Breast epithelium (tissue), 4 donors: Measurements from ENCODE around the gene BLOC1S3. TPM values are rescaled to one million over a fixed set of nuclear protein-coding genes. Genes with fewer than 3 reads are reported as not detected.

Experiments
- DNase-seq, 2 donors: peaks; one replicate each; pipeline ENCODE4 v3.0.0-alpha.2; 2019; ENCODE audit warnings: low spot score in 2 of 2
- H3K27ac ChIP-seq, 2 donors: fragments of 200-600 bp; sonication (generic) in 1 of 2; one replicate each; pipeline ENCODE4 v1.5.1; 2016 to 2019; ENCODE audit warnings: mild to moderate bottlenecking in 1 of 2
- H3K27me3 ChIP-seq, 2 donors: fragments of 200-600 bp; sonication (generic) in 1 of 2; one replicate each; pipeline versions ENCODE4 v1.5.1 to v1.6.0; 2017 to 2019; ENCODE audit warnings: control low read depth in 1 of 2, mild to moderate bottlenecking in 1 of 2
- H3K36me3 ChIP-seq: fragments of 200-600 bp; one replicate; pipeline ENCODE4 v1.5.1; 2019
- H3K4me1 ChIP-seq, 2 donors: fragments of 200-600 bp; sonication (generic); one replicate each; pipeline ENCODE4 v1.5.1; 2016 to 2019; ENCODE audit warnings: control low read depth in 1 of 2
- H3K4me3 ChIP-seq, 3 donors: fragments of 200-600 bp; sonication (generic); 1 replicate in 2 of 3; 2 replicates in 1 of 3; pipeline ENCODE4 v1.5.1; 2016 to 2019; ENCODE audit warnings: mild to moderate bottlenecking in 3 of 3, moderate library complexity in 2 of 3
- H3K9me3 ChIP-seq, 2 donors: fragments of 200-600 bp; sonication (generic) in 1 of 2; one replicate each; pipeline ENCODE4 v1.5.1; 2016 to 2019; ENCODE audit warnings: control low read depth in 1 of 2
- POLR2A ChIP-seq: fragments of 450-650 bp; IDR thresholded peaks from one replicate; pipeline ENCODE4 v1.6.1; 2016; ENCODE audit warnings: antibody characterized with exemption, mild to moderate bottlenecking, moderate library complexity
- POLR2AphosphoS5 ChIP-seq, 3 donors: sonication (generic); formaldehyde crosslinking; IDR thresholded peaks; one replicate each; pipeline ENCODE4 v1.6.1; 2017; ENCODE audit warnings: antibody characterized with exemption in 3 of 3
- intact Hi-C: fragments of 100-400 bp; cut with DNase I; formaldehyde crosslinking; loops from one replicate; pipeline ENCODE4 v1.15.1; 2023; ENCODE audit warnings: low total_unique reads
- total RNA-seq, 3 donors: library from RNA; depleted of rRNA; stranded (reverse); fragments of >200 nt; gene quantifications; one replicate each; pipeline ENCODE4 v1.1.0, GENCODE V29; 2016
- TF ChIP-seq, protein P1 (sequence below), 3 donors: fragments of 450-650 bp; IDR thresholded peaks; one replicate each; pipeline ENCODE4 v1.5.1; 2016 to 2017; ENCODE audit warnings: antibody characterized with exemption in 3 of 3, mild to moderate bottlenecking in 3 of 3, moderate library complexity in 3 of 3

Gene BLOC1S3
- total RNA-seq, 3 donors from 2014 or later = 10.2 to 13.0 (median 10.6) TPM

DNA sequence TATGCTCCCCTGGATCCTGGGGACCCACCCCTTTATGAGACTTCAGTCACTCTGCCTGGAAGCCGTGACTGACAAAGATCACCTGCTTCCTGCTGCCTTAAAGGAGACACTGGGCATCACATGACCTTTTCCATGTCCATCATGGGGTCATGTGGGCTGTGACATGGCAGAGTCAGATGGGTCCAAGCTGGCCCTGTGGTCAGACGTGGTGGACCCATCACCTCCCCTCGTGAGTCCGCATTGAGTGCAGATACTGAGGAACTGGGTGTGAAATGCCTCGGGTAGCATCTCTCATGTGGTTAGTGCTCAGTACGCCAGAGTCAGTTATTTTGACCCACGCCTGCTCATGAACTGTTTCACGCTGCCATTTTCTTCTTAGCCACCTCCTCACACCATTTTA lies 44.9 kb upstream of the BLOC1S3 start:
- Histone ChIP-seq H3K27ac (no peak overlapping the region), H3K27me3 (no peaks in the 10 kb centered on the region), H3K4me1 (no peaks in the 10 kb centered on the region), H3K9me3 (no peaks in the 10 kb centered on the region), H3K36me3 (no peaks in the 10 kb centered on the region), H3K4me3 (no peak overlapping the region)
- TF ChIP-seq POLR2AphosphoS5 (IDR thresholded peaks at IDR 0.05) (no peak), POLR2A (no peak)
- TF ChIP-seq, protein P1, sequence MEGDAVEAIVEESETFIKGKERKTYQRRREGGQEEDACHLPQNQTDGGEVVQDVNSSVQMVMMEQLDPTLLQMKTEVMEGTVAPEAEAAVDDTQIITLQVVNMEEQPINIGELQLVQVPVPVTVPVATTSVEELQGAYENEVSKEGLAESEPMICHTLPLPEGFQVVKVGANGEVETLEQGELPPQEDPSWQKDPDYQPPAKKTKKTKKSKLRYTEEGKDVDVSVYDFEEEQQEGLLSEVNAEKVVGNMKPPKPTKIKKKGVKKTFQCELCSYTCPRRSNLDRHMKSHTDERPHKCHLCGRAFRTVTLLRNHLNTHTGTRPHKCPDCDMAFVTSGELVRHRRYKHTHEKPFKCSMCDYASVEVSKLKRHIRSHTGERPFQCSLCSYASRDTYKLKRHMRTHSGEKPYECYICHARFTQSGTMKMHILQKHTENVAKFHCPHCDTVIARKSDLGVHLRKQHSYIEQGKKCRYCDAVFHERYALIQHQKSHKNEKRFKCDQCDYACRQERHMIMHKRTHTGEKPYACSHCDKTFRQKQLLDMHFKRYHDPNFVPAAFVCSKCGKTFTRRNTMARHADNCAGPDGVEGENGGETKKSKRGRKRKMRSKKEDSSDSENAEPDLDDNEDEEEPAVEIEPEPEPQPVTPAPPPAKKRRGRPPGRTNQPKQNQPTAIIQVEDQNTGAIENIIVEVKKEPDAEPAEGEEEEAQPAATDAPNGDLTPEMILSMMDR (IDR thresholded peaks at IDR 0.05) = no peak
- intact Hi-C loops = no loop called here
- no peak for DNase-seq

- no peak for DNase-seq
- H3K4me1 ChIP-seq = no peaks in the 10 kb centered on the region
- no peak overlapping the region for H3K27ac ChIP-seq
- H3K36me3 ChIP-seq = no peaks in the 10 kb centered on the region
- no peaks in the 10 kb centered on the region for H3K9me3 ChIP-seq
- H3K27me3 ChIP-seq = no peaks in the 10 kb centered on the region
- no peak overlapping the region for H3K4me3 ChIP-seq
- intact Hi-C loops = no loop called here
- no peak for TF ChIP-seq POLR2AphosphoS5 (IDR thresholded peaks at IDR 0.05)
- TF ChIP-seq, protein P1 (IDR thresholded peaks at IDR 0.05) = no peak
- no peak for TF ChIP-seq POLR2A
Observed at GRCh38 chr19:45135176-45135885, 43.3 kb upstream of the BLOC1S3 start.

DNA sequence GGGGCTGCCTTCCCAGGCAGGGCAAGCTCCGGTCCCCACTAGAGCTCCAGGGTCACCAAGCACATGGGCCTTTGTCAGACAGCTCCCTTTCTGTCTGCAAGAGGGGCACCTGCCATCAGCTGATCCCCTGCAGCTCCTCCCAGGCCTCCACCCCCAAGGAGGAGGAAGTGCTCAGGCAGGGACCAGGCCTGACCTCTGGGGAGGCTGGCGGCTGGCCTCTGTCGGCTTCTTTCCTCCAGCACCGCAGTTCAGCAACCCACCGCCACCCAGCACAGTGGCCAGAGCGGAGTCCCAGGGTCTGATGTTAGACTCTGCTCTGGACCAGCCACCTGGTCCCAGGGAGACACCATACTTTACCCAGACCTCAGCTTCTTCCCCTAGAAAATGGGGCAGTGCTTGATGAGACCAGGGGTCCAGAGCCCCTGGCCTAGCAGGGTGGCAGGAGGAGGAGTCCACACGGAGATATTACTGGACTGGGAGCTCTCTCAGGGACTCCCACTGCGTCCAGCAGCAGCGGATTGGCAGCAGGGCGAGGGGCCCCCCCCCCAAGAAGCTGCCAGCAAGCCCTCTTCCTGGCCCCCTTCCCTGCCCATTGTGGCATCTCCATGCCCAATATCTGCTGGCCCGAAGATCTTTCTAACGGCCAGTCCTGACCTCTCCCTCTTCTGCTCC lies 41.9 kb upstream of the BLOC1S3 start:
- H3K27me3 ChIP-seq = no peaks in the 10 kb centered on the region
- intact Hi-C loops = no loop called here
- peak overlapping the region in 1 of 2 donors; percentile 32 for H3K27ac ChIP-seq
- no peak overlapping the region for H3K4me3 ChIP-seq
- DNase-seq = no peak
- H3K4me1 ChIP-seq = no peaks in the 10 kb centered on the region
- H3K9me3 ChIP-seq = no peaks in the 10 kb centered on the region
- no peaks in the 10 kb centered on the region for H3K36me3 ChIP-seq
- TF ChIP-seq, protein P1 (IDR thresholded peaks at IDR 0.05) = no peak
- TF ChIP-seq POLR2A = no peak
- TF ChIP-seq POLR2AphosphoS5 (IDR thresholded peaks at IDR 0.05) = no peak

DNA sequence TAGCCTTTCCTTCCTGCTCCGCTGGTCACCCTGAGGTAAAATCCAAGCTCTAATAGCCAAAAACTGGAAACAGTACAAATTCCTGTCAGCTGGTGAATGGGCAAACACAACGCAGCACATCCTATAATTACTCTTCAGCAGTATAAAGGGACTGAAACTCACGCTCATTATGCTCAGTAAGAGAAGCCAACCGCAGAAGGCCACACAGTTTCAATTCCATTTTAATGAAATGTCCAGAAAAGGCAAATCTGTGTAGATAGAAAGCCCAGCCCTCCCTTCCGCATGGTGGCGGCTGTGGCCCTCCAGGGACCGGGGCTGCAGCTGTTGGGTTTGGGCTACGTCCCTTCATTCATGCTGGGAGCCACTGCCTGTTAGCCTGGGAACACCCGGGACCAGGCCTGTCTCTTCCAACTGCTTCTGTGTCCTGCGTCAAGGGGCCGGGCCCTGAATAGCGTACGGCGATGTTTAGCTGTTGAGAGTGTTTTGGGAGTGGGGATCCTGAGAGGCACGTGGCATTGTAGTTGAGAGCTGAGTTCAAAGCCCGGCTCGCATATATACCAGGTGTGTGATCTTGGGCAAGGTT lies 41.3 kb upstream of the BLOC1S3 start:
- intact Hi-C loops = no loop called here
- no peak overlapping the region for H3K4me3 ChIP-seq

More for the DNA sequence above, 41.3 kb upstream of the BLOC1S3 start:
- Histone ChIP-seq H3K27me3 (no peaks in the 10 kb centered on the region), H3K27ac (no peak overlapping the region), H3K9me3 (no peaks in the 10 kb centered on the region), H3K36me3 (no peaks in the 10 kb centered on the region), H3K4me1 (no peaks in the 10 kb centered on the region)
- TF ChIP-seq POLR2A = no peak
- TF ChIP-seq, protein P1 (IDR thresholded peaks at IDR 0.05) = no peak
- TF ChIP-seq POLR2AphosphoS5 (IDR thresholded peaks at IDR 0.05) = no peak
- no peak for DNase-seq
